Sigmoid colon (tissue), 4 donors: Measurements from ENCODE around the gene SPAG5.

Experiments used
- EP300 ChIP-seq, 4 donors: sonication (generic); formaldehyde crosslinking; IDR thresholded peaks; one replicate each; pipeline ENCODE4 v1.6.1; 2017; ENCODE audit warnings: antibody characterized with exemption in 4 of 4
- POLR2A ChIP-seq, 2 donors: fragments of 450-650 bp; IDR thresholded peaks; one replicate each; pipeline ENCODE4 v1.6.1; 2016; ENCODE audit warnings: antibody characterized with exemption in 2 of 2, mild to moderate bottlenecking in 2 of 2, moderate library complexity in 2 of 2
- TF ChIP-seq, protein P1 (sequence below), 4 experiments: fragments of 450-650 bp in 3 of 4; fragments of 200-600 bp in 1 of 4; IDR thresholded peaks; one replicate each; pipeline ENCODE4 v1.5.1; 2016 to 2019; ENCODE audit warnings: antibody characterized with exemption in 4 of 4, mild to moderate bottlenecking in 3 of 4, moderate library complexity in 2 of 4

DNA sequence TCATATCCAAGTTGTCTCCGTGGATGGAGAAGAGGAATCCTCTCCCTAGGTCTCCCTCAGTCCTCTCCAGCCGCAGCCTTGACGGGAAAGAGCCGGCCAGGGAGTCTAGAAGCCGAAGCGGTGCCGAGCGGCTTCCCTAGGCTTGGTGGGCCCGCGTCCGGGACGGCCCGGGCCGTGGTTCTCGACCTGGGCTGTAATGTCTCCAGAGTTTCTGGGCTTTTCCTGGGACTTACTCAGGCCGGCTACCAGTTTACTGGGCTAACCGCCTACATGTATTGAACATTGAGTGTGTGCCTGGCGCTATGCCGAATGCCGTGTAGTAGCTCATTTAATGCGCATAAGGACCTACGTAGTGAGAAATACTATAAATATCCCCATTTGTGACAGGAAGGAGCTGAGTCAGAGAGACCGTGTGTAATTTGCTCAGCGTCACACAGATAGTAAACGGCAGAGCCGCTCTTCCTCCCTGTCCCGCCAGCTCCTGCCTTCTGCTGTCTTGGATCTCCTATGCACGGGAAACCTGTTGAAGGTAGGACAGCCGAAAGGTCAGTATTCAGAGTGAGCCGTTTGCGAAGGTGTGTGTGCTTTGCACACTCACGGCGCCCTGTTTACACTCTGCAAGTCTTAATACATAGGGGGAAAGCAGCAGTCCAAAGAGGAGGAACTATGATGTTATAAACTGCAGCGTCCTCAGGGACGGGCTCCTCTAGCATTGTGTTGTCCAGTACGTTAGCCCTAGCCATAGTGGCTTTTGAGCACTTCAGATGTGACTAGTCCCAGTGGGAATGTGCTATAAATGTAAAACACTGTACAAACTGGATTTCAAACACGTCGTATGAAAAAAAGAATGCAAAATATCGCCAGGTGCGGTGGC is 723 bp upstream of the SPAG5 start:
- no peak for TF ChIP-seq POLR2A (IDR thresholded peaks at IDR 0.05)
- TF ChIP-seq EP300 (IDR thresholded peaks at IDR 0.05) = no peak
- TF ChIP-seq, protein P1, sequence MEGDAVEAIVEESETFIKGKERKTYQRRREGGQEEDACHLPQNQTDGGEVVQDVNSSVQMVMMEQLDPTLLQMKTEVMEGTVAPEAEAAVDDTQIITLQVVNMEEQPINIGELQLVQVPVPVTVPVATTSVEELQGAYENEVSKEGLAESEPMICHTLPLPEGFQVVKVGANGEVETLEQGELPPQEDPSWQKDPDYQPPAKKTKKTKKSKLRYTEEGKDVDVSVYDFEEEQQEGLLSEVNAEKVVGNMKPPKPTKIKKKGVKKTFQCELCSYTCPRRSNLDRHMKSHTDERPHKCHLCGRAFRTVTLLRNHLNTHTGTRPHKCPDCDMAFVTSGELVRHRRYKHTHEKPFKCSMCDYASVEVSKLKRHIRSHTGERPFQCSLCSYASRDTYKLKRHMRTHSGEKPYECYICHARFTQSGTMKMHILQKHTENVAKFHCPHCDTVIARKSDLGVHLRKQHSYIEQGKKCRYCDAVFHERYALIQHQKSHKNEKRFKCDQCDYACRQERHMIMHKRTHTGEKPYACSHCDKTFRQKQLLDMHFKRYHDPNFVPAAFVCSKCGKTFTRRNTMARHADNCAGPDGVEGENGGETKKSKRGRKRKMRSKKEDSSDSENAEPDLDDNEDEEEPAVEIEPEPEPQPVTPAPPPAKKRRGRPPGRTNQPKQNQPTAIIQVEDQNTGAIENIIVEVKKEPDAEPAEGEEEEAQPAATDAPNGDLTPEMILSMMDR (IDR thresholded peaks at IDR 0.05) = no peak
